OCI-LY1 (cell line): Measurements from ENCODE around the gene NRSN2.
"Not testable (repeated sequence)": the region's sequence is repeated elsewhere in the genome, so short reads cannot be mapped to it uniquely, and the experiment has no call there.

ENCODE experiments used
- H2AFZ ChIP-seq: fragments of 200-600 bp; sonication (generic), shearing (Covaris generic); 2 replicates; pipeline ENCODE4 v1.6.0; 2014; ENCODE audit warnings: antibody characterized with exemption, mild to moderate bottlenecking, low read length
- H3F3A ChIP-seq: fragments of 200-600 bp; sonication (generic), shearing (Covaris generic); 2 replicates; pipeline ENCODE4 v1.6.0; 2014; ENCODE audit warnings: mild to moderate bottlenecking, antibody characterized with exemption, low read length, moderate library complexity; ENCODE audit not compliant: insufficient read depth
- H3K27ac ChIP-seq: fragments of 200-600 bp; sonication (generic); 2 replicates; pipeline ENCODE4 v1.5.1; 2014; ENCODE audit warnings: low read length, mixed run types, mild to moderate bottlenecking, low read depth; ENCODE audit not compliant: poor library complexity, severe bottlenecking
- H3K27me3 ChIP-seq: fragments of 200-600 bp; sonication (generic); 2 replicates; pipeline ENCODE4 v1.6.0; 2014; ENCODE audit warnings: antibody characterized with exemption, mild to moderate bottlenecking, low read length, moderate library complexity; ENCODE audit not compliant: insufficient read depth
- H3K36me3 ChIP-seq: fragments of 200-600 bp; sonication (generic); 2 replicates; pipeline ENCODE4 v1.6.1; 2014; ENCODE audit warnings: mild to moderate bottlenecking, antibody characterized with exemption, low read length, moderate library complexity, mixed read lengths; ENCODE audit not compliant: insufficient read depth
- H3K4me1 ChIP-seq: fragments of 200-600 bp; sonication (generic); 2 replicates; pipeline ENCODE4 v1.5.1; 2014; ENCODE audit warnings: mild to moderate bottlenecking, low read length, moderate library complexity; ENCODE audit not compliant: insufficient read depth, severe bottlenecking
- H3K4me2 ChIP-seq: fragments of 200-600 bp; sonication (generic), shearing (Covaris generic); 2 replicates; pipeline ENCODE4 v1.6.1; 2014; ENCODE audit warnings: low read length
- H3K4me3 ChIP-seq: fragments of 200-600 bp; sonication (generic); 2 replicates; pipeline ENCODE4 v1.5.1; 2014; ENCODE audit warnings: low read length, low read depth, mild to moderate bottlenecking, mixed read lengths; ENCODE audit not compliant: poor library complexity, severe bottlenecking
- H3K79me2 ChIP-seq: fragments of 200-600 bp; shearing (Covaris generic); 2 replicates; pipeline ENCODE4 v1.6.1; 2016; ENCODE audit warnings: mixed run types, low read length, mixed read lengths; ENCODE audit not compliant: insufficient read depth
- H3K9ac ChIP-seq: fragments of 200-600 bp; sonication (generic), shearing (Covaris generic); 2 replicates; pipeline ENCODE4 v1.6.1; 2014; ENCODE audit warnings: mild to moderate bottlenecking, low read length, mixed read lengths
- H3K9me2 ChIP-seq: fragments of 200-600 bp; sonication (generic), shearing (Covaris generic); 2 replicates; pipeline ENCODE4 v1.6.1; 2014; ENCODE audit warnings: low read depth, mild to moderate bottlenecking, low read length, mixed read lengths
- H3K9me3 ChIP-seq: fragments of 200-600 bp; shearing (Covaris generic); 2 replicates; pipeline ENCODE4 v1.6.1; 2014; ENCODE audit warnings: low read length, mixed read lengths
- H4K20me1 ChIP-seq: fragments of 200-600 bp; sonication (generic), shearing (Covaris generic); 2 replicates; pipeline ENCODE4 v1.6.0; 2016; ENCODE audit warnings: mild to moderate bottlenecking, low read length; ENCODE audit not compliant: insufficient read depth
- EZH2 ChIP-seq: fragments of 200-600 bp; sonication (generic), shearing (Covaris generic); IDR thresholded peaks from 2 replicates; pipeline ENCODE4 v1.8.0; 2017; ENCODE audit warnings: borderline replicate concordance, mixed run types, mild to moderate bottlenecking, antibody characterized with exemption, low read length, moderate library complexity, mixed read lengths
- TF ChIP-seq, protein P1 (sequence below): fragments of 200-600 bp; sonication (generic), shearing (Covaris generic); IDR thresholded peaks from 2 replicates; pipeline ENCODE4 v1.5.1; 2017; ENCODE audit warnings: mild to moderate bottlenecking, antibody characterized with exemption, low read length, moderate library complexity, mixed read lengths

Gene NRSN2

GRCh38 chr20:370151-370600, 23.3 kb downstream of the NRSN2 start:
- H3K9me2 ChIP-seq: no peaks in the 10 kb centered on the region
- H2AFZ ChIP-seq: no peak overlapping the region
- H3K27me3 ChIP-seq: no peaks in the 10 kb centered on the region
- H3K9ac ChIP-seq: no peak overlapping the region
- no peak overlapping the region for H3K4me3 ChIP-seq
- H3K4me2 ChIP-seq: no peak overlapping the region
- TF ChIP-seq, protein P1, sequence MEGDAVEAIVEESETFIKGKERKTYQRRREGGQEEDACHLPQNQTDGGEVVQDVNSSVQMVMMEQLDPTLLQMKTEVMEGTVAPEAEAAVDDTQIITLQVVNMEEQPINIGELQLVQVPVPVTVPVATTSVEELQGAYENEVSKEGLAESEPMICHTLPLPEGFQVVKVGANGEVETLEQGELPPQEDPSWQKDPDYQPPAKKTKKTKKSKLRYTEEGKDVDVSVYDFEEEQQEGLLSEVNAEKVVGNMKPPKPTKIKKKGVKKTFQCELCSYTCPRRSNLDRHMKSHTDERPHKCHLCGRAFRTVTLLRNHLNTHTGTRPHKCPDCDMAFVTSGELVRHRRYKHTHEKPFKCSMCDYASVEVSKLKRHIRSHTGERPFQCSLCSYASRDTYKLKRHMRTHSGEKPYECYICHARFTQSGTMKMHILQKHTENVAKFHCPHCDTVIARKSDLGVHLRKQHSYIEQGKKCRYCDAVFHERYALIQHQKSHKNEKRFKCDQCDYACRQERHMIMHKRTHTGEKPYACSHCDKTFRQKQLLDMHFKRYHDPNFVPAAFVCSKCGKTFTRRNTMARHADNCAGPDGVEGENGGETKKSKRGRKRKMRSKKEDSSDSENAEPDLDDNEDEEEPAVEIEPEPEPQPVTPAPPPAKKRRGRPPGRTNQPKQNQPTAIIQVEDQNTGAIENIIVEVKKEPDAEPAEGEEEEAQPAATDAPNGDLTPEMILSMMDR: no peak
- no peak for TF ChIP-seq EZH2
- H3K9me3 ChIP-seq: no peaks in the 10 kb centered on the region
- no peaks in the 10 kb centered on the region for H4K20me1 ChIP-seq
- no peak overlapping the region for H3K27ac ChIP-seq
- no peaks in the 10 kb centered on the region for H3K79me2 ChIP-seq
- no peaks in the 10 kb centered on the region for H3K36me3 ChIP-seq
- no peaks in the 10 kb centered on the region for H3K4me1 ChIP-seq
- H3F3A ChIP-seq: no peaks in the 10 kb centered on the region

DNA sequence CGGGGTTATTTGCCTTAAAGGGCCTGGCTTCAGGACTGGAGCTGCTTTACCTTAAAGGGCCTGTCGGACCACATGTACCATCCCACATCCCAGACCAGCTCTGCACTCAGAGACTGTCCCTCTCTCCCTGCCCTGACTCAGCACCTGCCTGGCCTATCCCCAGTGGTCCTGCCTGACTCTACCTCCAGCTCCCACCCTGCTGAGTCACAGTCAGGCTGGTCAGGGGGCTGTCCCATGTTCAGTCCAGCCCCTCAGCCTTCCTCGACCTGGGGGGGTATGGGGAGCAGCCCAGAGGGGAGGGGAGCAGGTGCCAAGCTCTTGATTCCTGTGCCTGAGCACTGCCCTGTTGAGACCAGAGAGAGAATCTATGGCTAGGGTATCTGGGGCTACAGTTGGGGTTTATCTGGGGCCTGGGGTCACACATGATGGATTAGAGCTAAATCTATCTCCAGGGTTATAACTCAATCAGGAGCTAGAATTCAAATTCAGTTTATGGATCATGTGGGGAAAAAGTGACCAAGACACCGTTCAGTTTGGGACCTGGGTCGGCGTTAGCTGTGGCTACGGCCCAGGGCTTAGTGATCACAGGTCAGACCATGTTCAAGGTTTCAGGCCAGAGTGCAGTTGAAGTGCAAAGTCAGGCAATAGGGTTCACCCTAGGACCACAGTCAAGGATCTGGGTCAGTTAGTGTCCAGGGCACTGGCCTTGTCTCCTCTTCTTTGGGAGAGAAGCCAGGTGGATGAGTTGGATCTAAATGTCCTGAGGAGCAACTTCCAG, 24.3 kb downstream of the NRSN2 start:
- Histone ChIP-seq H3K4me2 (no peak overlapping the region), H3K9me3 (no peaks in the 10 kb centered on the region), H3K79me2 (no peaks in the 10 kb centered on the region), H3K9ac (no peak overlapping the region), H3K4me1 (no peaks in the 10 kb centered on the region), H2AFZ (no peak overlapping the region), H3F3A (no peaks in the 10 kb centered on the region), H4K20me1 (no peaks in the 10 kb centered on the region), H3K9me2 (no peaks in the 10 kb centered on the region), H3K4me3 (no peak overlapping the region), H3K27me3 (no peaks in the 10 kb centered on the region), H3K36me3 (no peaks in the 10 kb centered on the region), H3K27ac (no peak overlapping the region)
- TF ChIP-seq EZH2: no peak
- TF ChIP-seq, protein P1: no peak

GRCh38 chr20:371755-372542, 25.0 kb downstream of the NRSN2 start:
- no peaks in the 10 kb centered on the region for H3K9me2 ChIP-seq

DNA sequence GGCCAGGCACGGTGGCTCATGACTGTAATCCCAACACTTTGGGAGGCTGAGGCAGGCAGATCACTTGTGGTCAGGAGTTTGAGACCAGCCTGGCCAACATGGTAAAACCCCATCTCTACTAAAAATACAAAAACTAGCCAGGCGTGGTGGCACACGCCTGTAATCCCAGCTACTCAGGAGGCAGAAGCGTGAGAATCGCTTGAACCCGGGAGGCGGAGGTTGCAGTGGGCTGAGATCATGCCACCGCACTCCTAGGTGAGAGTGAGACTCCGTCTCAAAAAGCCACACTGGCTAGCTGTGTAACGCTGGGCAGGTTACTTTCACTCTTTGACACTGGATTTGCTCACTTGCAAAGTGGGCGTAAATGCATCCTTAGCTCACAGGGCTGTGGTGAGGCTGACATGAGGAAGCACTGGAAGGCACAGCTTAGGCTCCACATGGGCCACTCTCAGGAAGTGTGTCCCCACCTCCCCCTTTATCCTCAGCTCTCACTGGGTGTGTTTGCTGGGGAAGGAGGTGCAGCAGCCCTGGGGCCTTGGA, 25.7 kb downstream of the NRSN2 start:
- not testable (repeated sequence) for H3K9me2 ChIP-seq, H3K9me3 ChIP-seq, H3K27ac ChIP-seq, H3K4me3 ChIP-seq, H3K4me2 ChIP-seq, H4K20me1 ChIP-seq, H3F3A ChIP-seq, H3K9ac ChIP-seq, H3K79me2 ChIP-seq, H3K27me3 ChIP-seq, H3K4me1 ChIP-seq, H3K36me3 ChIP-seq, H2AFZ ChIP-seq

More at GRCh38 chr20:371755-372542, 25.0 kb downstream of the NRSN2 start:
- Histone ChIP-seq H3K79me2 (no peaks in the 10 kb centered on the region), H3K4me3 (no peak overlapping the region), H3F3A (no peaks in the 10 kb centered on the region), H3K36me3 (no peaks in the 10 kb centered on the region), H3K4me1 (no peaks in the 10 kb centered on the region), H3K27me3 (no peaks in the 10 kb centered on the region; the same call in 1 of the 2 replicates), H4K20me1 (no peaks in the 10 kb centered on the region), H3K4me2 (no peak overlapping the region), H3K9me3 (no peaks in the 10 kb centered on the region), H3K27ac (no peak overlapping the region), H2AFZ (no peak overlapping the region), H3K9ac (no peak overlapping the region)
- TF ChIP-seq, protein P1: no peak
- TF ChIP-seq EZH2: no peak
